ENCODE measurements around the gene CCDC63.

Gene CCDC63

DNA sequence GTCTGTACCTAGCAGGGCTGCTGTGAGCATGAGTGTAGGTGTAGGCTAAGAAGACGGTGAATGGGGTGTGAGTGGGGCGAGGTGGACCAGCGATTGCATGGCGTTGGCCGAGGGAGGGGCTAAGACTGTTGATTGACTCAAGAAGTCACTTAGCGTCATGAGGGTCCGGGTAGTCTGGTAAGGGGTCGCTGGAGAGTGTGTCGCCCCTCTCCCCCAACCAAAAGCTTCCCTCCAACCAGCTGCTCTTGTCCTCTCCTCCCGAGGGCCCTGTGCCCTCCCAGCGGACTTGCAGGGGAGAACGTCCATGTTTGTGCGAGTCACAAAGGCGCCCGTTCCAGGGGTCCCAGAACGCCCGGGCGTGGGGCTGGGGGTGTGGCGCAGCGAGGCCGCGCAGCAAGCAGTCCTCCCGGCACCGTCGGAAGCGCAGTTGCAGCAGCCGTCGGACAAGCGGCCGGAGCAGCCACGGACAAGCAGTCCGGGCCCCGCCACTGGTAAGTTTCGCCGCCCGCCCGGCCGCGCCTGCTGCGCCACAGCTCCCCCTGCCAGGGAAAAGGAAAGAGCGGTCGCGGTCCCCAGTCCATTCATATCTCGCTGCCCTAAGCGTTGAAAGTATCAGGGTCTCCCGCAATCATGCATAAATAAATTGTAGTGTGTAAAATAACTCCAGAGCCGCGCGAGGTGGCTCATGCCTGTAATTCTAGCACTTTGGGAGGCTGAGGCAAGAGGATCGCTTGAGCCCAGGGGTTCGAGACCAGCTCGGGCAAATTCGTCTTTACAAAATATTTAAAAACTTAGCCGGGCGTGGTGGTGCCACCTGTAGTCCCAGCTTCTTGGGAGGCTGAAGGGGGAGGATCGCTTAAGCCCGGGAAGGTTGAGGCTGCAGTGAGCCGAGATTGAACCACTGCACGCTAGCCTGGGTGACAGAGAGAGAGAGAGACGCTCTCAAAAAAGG lies at the start of gene CCDC63:
Gene CCDC63, plus strand, starts transcription at position 373 of the 952 bp plus-strand sequence. CDS start 5,968 bp downstream, outside the sequence.
- H3K36me3 ChIP-seq (ENCODE audit: control insufficient read depth, low read depth, low read length), result no peaks in the 10 kb centered on the region
- H3K4me3 ChIP-seq (ENCODE audit: low read length), result peak within 1 kb of the TSS; percentile 73
- H3K27me3 ChIP-seq (ENCODE audit: control insufficient read depth, insufficient read depth, low read length), result no peaks in the 10 kb centered on the region
- peaks cover 5% of the 10 kb centered on the region for H3K4me1 ChIP-seq (ENCODE audit: control insufficient read depth, low read depth, low read length)
- no peak within 1 kb of the TSS for H3K27ac ChIP-seq (ENCODE audit: low read length)
- no peaks in the 10 kb centered on the region for H3K9me3 ChIP-seq (ENCODE audit: control insufficient read depth, low read depth, low read length)
- peak within 1 kb of the TSS; percentile 40 for H3K9ac ChIP-seq (ENCODE audit: low read length)

- Histone ChIP-seq H3K36me3 (ENCODE audit: control insufficient read depth, low read depth, low read length) (no peaks in the 10 kb centered on the region), H3K4me3 (ENCODE audit: low read length) (no peak overlapping the region), H3K4me1 (ENCODE audit: control insufficient read depth, low read depth, low read length) (no peaks in the 10 kb centered on the region), H3K27ac (ENCODE audit: low read length) (no peak overlapping the region), H3K9ac (ENCODE audit: low read length) (no peak overlapping the region), H3K9me3 (ENCODE audit: control insufficient read depth, low read depth, low read length) (no peaks in the 10 kb centered on the region), H3K27me3 (ENCODE audit: control insufficient read depth, insufficient read depth, low read length) (no peaks in the 10 kb centered on the region)
These were observed 48.3 kb upstream of the CCDC63 start for GRCh38 chr12:110798461-110798860.

DNA sequence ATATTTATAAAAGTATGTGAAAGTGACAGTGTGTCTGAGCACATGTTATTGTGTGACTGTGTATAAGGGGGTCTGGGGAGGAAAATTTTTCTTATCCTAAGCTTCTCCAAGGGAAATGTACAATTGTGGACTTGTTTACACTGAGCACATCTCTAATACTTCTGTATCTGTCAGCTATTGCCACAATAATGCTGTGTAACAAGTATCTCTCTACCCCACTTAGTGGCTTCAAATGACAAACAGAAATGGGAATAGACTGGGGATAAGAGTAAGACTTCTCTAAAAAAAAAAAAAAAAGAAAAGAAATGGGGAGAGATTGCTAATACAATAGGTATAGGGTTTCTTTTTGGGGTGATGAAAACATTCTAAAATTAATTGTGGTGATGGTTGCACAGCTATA lies 44.3 kb upstream of the CCDC63 start:
- no peak overlapping the region for H3K27ac ChIP-seq (ENCODE audit: low read length)
- H3K27me3 ChIP-seq (ENCODE audit: control insufficient read depth, insufficient read depth, low read length), result no peaks in the 10 kb centered on the region
- H3K4me3 ChIP-seq (ENCODE audit: low read length), result no peak overlapping the region
- no peaks in the 10 kb centered on the region for H3K9me3 ChIP-seq (ENCODE audit: control insufficient read depth, low read depth, low read length)
- H3K4me1 ChIP-seq (ENCODE audit: control insufficient read depth, low read depth, low read length), result no peaks in the 10 kb centered on the region
- no peaks in the 10 kb centered on the region for H3K36me3 ChIP-seq (ENCODE audit: control insufficient read depth, low read depth, low read length)
- H3K9ac ChIP-seq (ENCODE audit: low read length), result no peak overlapping the region

- H3K27ac ChIP-seq (ENCODE audit: low read length), result no peak overlapping the region
- no peaks in the 10 kb centered on the region for H3K27me3 ChIP-seq (ENCODE audit: control insufficient read depth, insufficient read depth, low read length)
- H3K4me1 ChIP-seq (ENCODE audit: control insufficient read depth, low read depth, low read length), result no peaks in the 10 kb centered on the region
- H3K36me3 ChIP-seq (ENCODE audit: control insufficient read depth, low read depth, low read length), result no peaks in the 10 kb centered on the region
- H3K9ac ChIP-seq (ENCODE audit: low read length), result no peak overlapping the region
- H3K4me3 ChIP-seq (ENCODE audit: low read length), result no peak overlapping the region
- no peaks in the 10 kb centered on the region for H3K9me3 ChIP-seq (ENCODE audit: control insufficient read depth, low read depth, low read length)
These were observed 42.4 kb upstream of the CCDC63 start for GRCh38 chr12:110804406-110804805.

DNA sequence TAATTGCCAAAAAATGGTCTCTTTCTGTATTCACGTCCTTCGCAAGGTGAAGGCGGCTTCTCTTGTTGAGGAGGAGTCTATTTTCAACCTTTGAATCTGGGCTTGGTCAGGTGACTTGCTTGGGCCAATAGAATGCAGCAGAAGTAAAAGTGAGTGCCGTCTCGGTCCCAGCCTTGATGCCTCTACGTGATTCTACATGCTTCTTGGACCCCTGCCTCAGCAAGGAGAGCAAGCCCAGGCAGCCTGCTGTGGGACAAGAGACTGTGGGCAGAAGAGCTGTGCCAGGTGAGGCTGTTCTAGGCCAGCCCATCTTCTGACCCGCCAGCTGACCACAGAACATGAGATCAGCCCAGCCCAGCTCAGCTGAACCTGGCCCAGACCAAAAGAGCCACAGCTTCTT lies 39.1 kb upstream of the CCDC63 start:
- no peaks in the 10 kb centered on the region for H3K36me3 ChIP-seq (ENCODE audit: control insufficient read depth, low read depth, low read length)
- H3K27me3 ChIP-seq (ENCODE audit: control insufficient read depth, insufficient read depth, low read length), result peaks cover 21% of the 10 kb centered on the region
- no peak overlapping the region for H3K9ac ChIP-seq (ENCODE audit: low read length)
- H3K9me3 ChIP-seq (ENCODE audit: control insufficient read depth, low read depth, low read length), result no peaks in the 10 kb centered on the region
- no peaks in the 10 kb centered on the region for H3K4me1 ChIP-seq (ENCODE audit: control insufficient read depth, low read depth, low read length)
- no peak overlapping the region for H3K4me3 ChIP-seq (ENCODE audit: low read length)
- no peak overlapping the region for H3K27ac ChIP-seq (ENCODE audit: low read length)

DNA sequence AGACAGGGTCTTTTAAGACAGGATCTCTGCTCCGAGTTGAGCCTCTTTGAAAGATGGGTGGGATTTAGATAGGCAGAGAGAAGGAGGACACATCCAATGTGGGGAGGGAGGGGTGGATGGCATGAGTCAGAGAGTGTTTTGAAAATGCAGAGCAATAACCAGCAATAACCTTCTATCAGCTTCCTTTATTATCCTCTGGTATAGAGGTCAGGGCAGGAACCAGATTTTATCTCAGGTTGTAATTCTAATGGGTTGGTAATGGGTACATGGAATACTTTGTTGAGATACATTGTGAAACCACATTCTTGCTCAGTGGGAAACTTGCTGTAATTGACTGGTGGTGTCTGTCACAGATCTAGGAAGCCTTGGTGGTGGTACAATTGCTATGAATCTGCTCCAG lies 37.6 kb upstream of the CCDC63 start:
- H3K4me3 ChIP-seq (ENCODE audit: low read length), result no peak overlapping the region
- H3K27me3 ChIP-seq (ENCODE audit: control insufficient read depth, insufficient read depth, low read length), result peaks cover 36% of the 10 kb centered on the region
- H3K9me3 ChIP-seq (ENCODE audit: control insufficient read depth, low read depth, low read length), result no peaks in the 10 kb centered on the region
- no peak overlapping the region for H3K9ac ChIP-seq (ENCODE audit: low read length)
- H3K36me3 ChIP-seq (ENCODE audit: control insufficient read depth, low read depth, low read length), result no peaks in the 10 kb centered on the region
- no peak overlapping the region for H3K27ac ChIP-seq (ENCODE audit: low read length)
- H3K4me1 ChIP-seq (ENCODE audit: control insufficient read depth, low read depth, low read length), result no peaks in the 10 kb centered on the region

DNA sequence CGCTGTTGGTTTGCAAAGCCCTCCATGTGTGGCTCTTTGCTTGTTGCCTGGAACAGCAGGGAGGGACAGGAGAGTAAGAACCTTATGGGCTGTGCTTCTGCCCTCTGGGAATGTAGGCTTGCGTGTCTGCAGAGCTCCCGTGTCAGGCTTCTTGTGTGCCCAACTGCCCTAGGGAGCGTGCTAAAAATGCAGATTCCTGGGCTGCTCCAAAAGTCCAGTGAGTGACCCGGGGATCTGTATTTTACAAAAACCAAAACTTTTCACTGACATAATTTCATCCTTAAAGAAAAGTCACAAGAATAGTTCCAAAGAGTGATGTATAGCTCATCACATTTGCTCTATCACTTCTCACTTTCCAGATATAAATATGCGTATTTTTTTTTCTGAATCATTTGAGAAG lies 34.8 kb upstream of the CCDC63 start:
- Histone ChIP-seq H3K27me3 (ENCODE audit: control insufficient read depth, insufficient read depth, low read length) (peaks cover 57% of the 10 kb centered on the region), H3K27ac (ENCODE audit: low read length) (no peak overlapping the region), H3K9ac (ENCODE audit: low read length) (no peak overlapping the region), H3K4me1 (ENCODE audit: control insufficient read depth, low read depth, low read length) (peaks cover 8% of the 10 kb centered on the region), H3K4me3 (ENCODE audit: low read length) (no peak overlapping the region), H3K9me3 (ENCODE audit: control insufficient read depth, low read depth, low read length) (no peaks in the 10 kb centered on the region), H3K36me3 (ENCODE audit: control insufficient read depth, low read depth, low read length) (no peaks in the 10 kb centered on the region)

GRCh38 chr12:110813285-110813684 lies 33.5 kb upstream of the CCDC63 start:
- H3K27ac ChIP-seq (ENCODE audit: low read length), result no peak overlapping the region
- no peaks in the 10 kb centered on the region for H3K9me3 ChIP-seq (ENCODE audit: control insufficient read depth, low read depth, low read length)
- no peaks in the 10 kb centered on the region for H3K36me3 ChIP-seq (ENCODE audit: control insufficient read depth, low read depth, low read length)
- peaks cover 57% of the 10 kb centered on the region for H3K27me3 ChIP-seq (ENCODE audit: control insufficient read depth, insufficient read depth, low read length)
- peaks cover 8% of the 10 kb centered on the region for H3K4me1 ChIP-seq (ENCODE audit: control insufficient read depth, low read depth, low read length)
- no peak overlapping the region for H3K9ac ChIP-seq (ENCODE audit: low read length)
- no peak overlapping the region for H3K4me3 ChIP-seq (ENCODE audit: low read length)

DNA sequence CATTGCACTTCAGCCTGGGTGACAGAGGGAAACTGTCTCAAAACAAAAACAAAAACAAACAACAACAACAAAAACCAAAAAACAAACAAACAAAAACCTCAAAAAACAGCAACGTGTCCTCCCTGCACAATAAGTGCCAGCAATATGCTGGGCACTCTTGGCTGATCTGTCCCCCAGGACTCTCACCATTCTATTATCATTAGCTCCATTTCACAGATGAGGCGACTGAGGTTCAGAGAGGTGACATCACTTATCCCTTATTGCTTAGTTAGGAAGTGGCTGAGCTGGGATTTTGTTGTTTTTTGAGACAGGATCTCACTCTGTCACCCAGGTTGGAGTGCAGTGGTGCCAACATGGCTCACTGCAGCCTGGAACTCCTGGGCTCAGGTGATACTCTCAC lies 33.0 kb upstream of the CCDC63 start:
- Histone ChIP-seq H3K9ac (ENCODE audit: low read length) (no peak overlapping the region), H3K36me3 (ENCODE audit: control insufficient read depth, low read depth, low read length) (no peaks in the 10 kb centered on the region), H3K27me3 (ENCODE audit: control insufficient read depth, insufficient read depth, low read length) (peaks cover 57% of the 10 kb centered on the region), H3K27ac (ENCODE audit: low read length) (no peak overlapping the region), H3K4me3 (ENCODE audit: low read length) (no peak overlapping the region), H3K4me1 (ENCODE audit: control insufficient read depth, low read depth, low read length) (peaks cover 8% of the 10 kb centered on the region), H3K9me3 (ENCODE audit: control insufficient read depth, low read depth, low read length) (no peaks in the 10 kb centered on the region)

DNA sequence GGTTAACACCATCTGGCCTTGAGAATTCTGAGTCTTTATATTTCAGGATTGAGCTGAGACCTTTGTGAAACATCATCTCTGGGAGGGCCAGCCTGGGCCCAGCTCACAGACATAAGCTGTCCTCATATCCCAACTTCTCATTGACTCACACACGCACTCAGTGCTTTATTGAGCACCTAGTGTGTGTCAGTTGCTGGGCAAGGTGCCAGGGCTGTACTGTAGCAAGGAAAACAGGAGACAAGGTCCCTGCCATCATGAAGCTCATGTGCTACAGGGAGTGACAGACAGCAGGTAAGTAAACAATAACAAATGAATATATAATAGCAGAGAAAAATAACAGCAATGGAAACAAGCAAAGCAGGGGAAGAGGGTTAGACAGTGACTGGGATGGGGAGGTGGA lies 30.5 kb upstream of the CCDC63 start:
- no peak overlapping the region for H3K4me3 ChIP-seq (ENCODE audit: low read length)
- H3K9ac ChIP-seq (ENCODE audit: low read length), result no peak overlapping the region
- peaks cover 50% of the 10 kb centered on the region for H3K27me3 ChIP-seq (ENCODE audit: control insufficient read depth, insufficient read depth, low read length)
- H3K9me3 ChIP-seq (ENCODE audit: control insufficient read depth, low read depth, low read length), result no peaks in the 10 kb centered on the region
- no peaks in the 10 kb centered on the region for H3K36me3 ChIP-seq (ENCODE audit: control insufficient read depth, low read depth, low read length)
- peaks cover 8% of the 10 kb centered on the region for H3K4me1 ChIP-seq (ENCODE audit: control insufficient read depth, low read depth, low read length)
- no peak overlapping the region for H3K27ac ChIP-seq (ENCODE audit: low read length)

DNA sequence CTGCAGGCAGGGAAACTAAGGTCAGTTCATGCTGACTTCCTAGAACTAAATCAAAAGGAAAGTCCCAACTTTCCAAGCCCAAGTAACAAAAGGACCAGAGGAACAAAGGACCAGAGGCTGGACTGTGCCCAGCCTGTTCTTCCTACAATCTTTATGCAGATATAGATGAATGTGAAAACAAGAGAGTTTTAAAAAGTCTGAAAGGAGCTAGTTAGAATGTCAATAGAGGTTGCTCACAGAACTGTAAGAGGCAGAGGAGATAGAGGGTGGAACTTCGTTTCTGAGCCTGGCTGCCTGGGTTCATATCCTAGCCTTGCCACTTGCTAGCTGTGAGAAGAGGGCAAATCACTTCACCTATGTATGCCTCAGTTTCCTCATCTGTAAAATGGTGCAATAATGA lies 30.0 kb upstream of the CCDC63 start:
- Histone ChIP-seq H3K27me3 (ENCODE audit: control insufficient read depth, insufficient read depth, low read length) (peaks cover 44% of the 10 kb centered on the region), H3K27ac (ENCODE audit: low read length) (no peak overlapping the region), H3K9me3 (ENCODE audit: control insufficient read depth, low read depth, low read length) (no peaks in the 10 kb centered on the region), H3K36me3 (ENCODE audit: control insufficient read depth, low read depth, low read length) (no peaks in the 10 kb centered on the region), H3K9ac (ENCODE audit: low read length) (no peak overlapping the region), H3K4me3 (ENCODE audit: low read length) (no peak overlapping the region), H3K4me1 (ENCODE audit: control insufficient read depth, low read depth, low read length) (peaks cover 8% of the 10 kb centered on the region)

DNA sequence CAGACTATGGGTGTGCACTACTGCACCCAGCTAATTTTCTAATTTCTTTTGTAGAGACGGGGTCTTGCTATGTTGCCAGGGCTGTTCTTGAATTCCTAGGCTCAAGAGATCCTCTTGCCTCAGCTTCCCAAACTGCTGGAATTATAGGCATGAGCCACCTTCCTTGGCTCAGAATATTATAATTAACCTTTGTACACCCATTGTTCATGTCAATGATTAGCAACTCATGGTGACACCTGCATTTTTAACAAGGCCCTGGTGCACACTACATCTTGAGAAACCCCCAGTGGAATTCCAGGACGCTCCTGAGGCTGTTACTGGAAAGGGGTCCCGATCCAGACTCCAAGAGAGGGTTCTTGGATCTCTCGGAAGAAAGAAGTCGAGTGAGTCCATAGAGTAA lies 28.3 kb upstream of the CCDC63 start:
- Histone ChIP-seq H3K27me3 (ENCODE audit: control insufficient read depth, insufficient read depth, low read length) (peaks cover 27% of the 10 kb centered on the region), H3K4me3 (ENCODE audit: low read length) (no peak overlapping the region), H3K9me3 (ENCODE audit: control insufficient read depth, low read depth, low read length) (no peaks in the 10 kb centered on the region), H3K4me1 (ENCODE audit: control insufficient read depth, low read depth, low read length) (peaks cover 8% of the 10 kb centered on the region), H3K27ac (ENCODE audit: low read length) (no peak overlapping the region), H3K9ac (ENCODE audit: low read length) (no peak overlapping the region), H3K36me3 (ENCODE audit: control insufficient read depth, low read depth, low read length) (no peaks in the 10 kb centered on the region)

Data from iPS-18a (cell line).